Mesendoderm (in vitro differentiated cells): ENCODE measurements around the gene GABRG2. TPM values are rescaled to one million over a fixed set of nuclear protein-coding genes. Genes with fewer than 3 reads are reported as not detected.
A peak's percentile ranks its signal among the peaks of the same experiment; 100 is the strongest.

Experiments used
- DNase-seq: peaks from one replicate; pipeline ENCODE4 v3.0.0; 2013
- H2AK5ac ChIP-seq: 2 replicates; pipeline ENCODE4 v1.6.1; 2013; ENCODE audit warnings: low read length, inconsistent platforms
- H2BK120ac ChIP-seq: 2 replicates; pipeline ENCODE4 v1.6.1; 2013; ENCODE audit warnings: low read depth, mild to moderate bottlenecking, low read length, moderate library complexity, mixed read lengths
- H2BK15ac ChIP-seq: replicated peaks from 2 replicates; pipeline ENCODE4 v1.6.1; 2013; ENCODE audit warnings: low read depth, mild to moderate bottlenecking, moderate library complexity
- H2BK5ac ChIP-seq: 2 replicates; pipeline ENCODE4 v1.6.1; 2013; ENCODE audit warnings: low read length, inconsistent platforms
- H3K18ac ChIP-seq: 2 replicates; pipeline ENCODE4 v1.6.1; 2013; ENCODE audit warnings: mild to moderate bottlenecking, low read length, mixed read lengths
- H3K23ac ChIP-seq: one replicate; pipeline ENCODE4 v1.6.1; 2013; ENCODE audit warnings: low read length
- H3K27ac ChIP-seq: 2 replicates; pipeline ENCODE4 v1.5.1; 2013; ENCODE audit warnings: low read depth, mild to moderate bottlenecking, inconsistent platforms, low read length, moderate library complexity
- H3K27me3 ChIP-seq: 2 replicates; pipeline ENCODE4 v1.6.1; 2013; ENCODE audit warnings: low read length, control low read depth, mild to moderate bottlenecking, inconsistent platforms; ENCODE audit not compliant: insufficient read depth, poor library complexity
- H3K36me3 ChIP-seq: 2 replicates; pipeline ENCODE4 v1.6.1; 2013; ENCODE audit warnings: low read length, inconsistent platforms; ENCODE audit not compliant: control insufficient read depth, insufficient read depth
- H3K4ac ChIP-seq: one replicate; pipeline ENCODE4 v1.6.1; 2013; ENCODE audit warnings: low read depth, mild to moderate bottlenecking, low read length, moderate library complexity
- H3K4me1 ChIP-seq: 2 replicates; pipeline ENCODE4 v1.6.1; 2013; ENCODE audit warnings: low read depth, low read length, inconsistent platforms; ENCODE audit not compliant: control insufficient read depth
- H3K4me2 ChIP-seq: 2 replicates; pipeline ENCODE4 v1.6.1; 2013; ENCODE audit warnings: low read length
- H3K4me3 ChIP-seq: 2 replicates; pipeline ENCODE4 v1.5.1; 2013; ENCODE audit warnings: mild to moderate bottlenecking, low read length
- H3K56ac ChIP-seq: one replicate; pipeline ENCODE4 v1.6.1; 2013; ENCODE audit warnings: low read length
- H3K79me1 ChIP-seq: 2 replicates; pipeline ENCODE4 v1.6.1; 2013; ENCODE audit warnings: low read length, inconsistent platforms
- H3K79me2 ChIP-seq: 2 replicates; pipeline ENCODE4 v1.6.1; 2013; ENCODE audit warnings: mild to moderate bottlenecking, low read length; ENCODE audit not compliant: control insufficient read depth, insufficient read depth
- H3K9ac ChIP-seq: 2 replicates; pipeline ENCODE4 v1.6.1; 2013; ENCODE audit warnings: low read length, inconsistent platforms
- H4K5ac ChIP-seq: one replicate; pipeline ENCODE4 v1.6.1; 2013; ENCODE audit warnings: low read length
- H4K8ac ChIP-seq: one replicate; pipeline ENCODE4 v1.6.1; 2013; ENCODE audit warnings: low read depth, mild to moderate bottlenecking, control low read depth, low read length, moderate library complexity
- WGBS: extraction: QIAGEN DNeasy Blood & Tissue Kit; methylation state at CpG from one replicate; pipeline ENCODE4 v1.1.7; 2013; ENCODE audit warnings: low lambda C conversion rate, missing lambda C conversion rate; ENCODE audit not compliant: insufficient coverage; ENCODE audit errors: extremely low coverage; 5-methylcytosine and 5-hydroxymethylcytosine counted together
- polyA plus RNA-seq, 2 experiments: library from polyadenylated mRNA; stranded (reverse); fragments of 200-250 nt; gene quantifications; one replicate each; pipeline ENCODE4 v1.2.3, GENCODE V29; 2013

Gene GABRG2
- 0.73 TPM for polyA plus RNA-seq (2013, experiment 1 of 2)
- polyA plus RNA-seq (2013, experiment 2 of 2) = 0.66 TPM

- H3K79me1 ChIP-seq = no peaks in the 10 kb centered on the region
- no peaks in the 10 kb centered on the region for H3K36me3 ChIP-seq
- H3K4me2 ChIP-seq = peak within 1 kb of the TSS; percentile 9
- no peak within 1 kb of the TSS for H4K8ac ChIP-seq
- no CpG with 5 or more reads among the region's 21 CpGs for WGBS
- no peak within 1 kb of the TSS for H4K5ac ChIP-seq
- H3K27me3 ChIP-seq = no peaks in the 10 kb centered on the region
- no peak within 1 kb of the TSS for H3K9ac ChIP-seq
- no peak within 1 kb of the TSS for H3K18ac ChIP-seq
- H3K79me2 ChIP-seq = no peaks in the 10 kb centered on the region
- H3K56ac ChIP-seq = no peak within 1 kb of the TSS
- no peak within 1 kb of the TSS for H2BK5ac ChIP-seq
- peak; percentile 28 for DNase-seq
- no peak within 1 kb of the TSS for H2AK5ac ChIP-seq
- H2BK120ac ChIP-seq = no peak within 1 kb of the TSS
- H2BK15ac ChIP-seq = no peak within 1 kb of the TSS
- H3K4me3 ChIP-seq = no peak within 1 kb of the TSS
- H3K23ac ChIP-seq = no peak within 1 kb of the TSS
- H3K4me1 ChIP-seq = no peaks in the 10 kb centered on the region
- H3K4ac ChIP-seq = no peak within 1 kb of the TSS
- no peak within 1 kb of the TSS for H3K27ac ChIP-seq
Measured at GRCh38 chr5:162067655-162068411, at the start of gene GABRG2. Gene GABRG2, plus strand, starts transcription at chr5:162067773. Its CDS starts 227 bp downstream, at chr5:162068000.

DNA sequence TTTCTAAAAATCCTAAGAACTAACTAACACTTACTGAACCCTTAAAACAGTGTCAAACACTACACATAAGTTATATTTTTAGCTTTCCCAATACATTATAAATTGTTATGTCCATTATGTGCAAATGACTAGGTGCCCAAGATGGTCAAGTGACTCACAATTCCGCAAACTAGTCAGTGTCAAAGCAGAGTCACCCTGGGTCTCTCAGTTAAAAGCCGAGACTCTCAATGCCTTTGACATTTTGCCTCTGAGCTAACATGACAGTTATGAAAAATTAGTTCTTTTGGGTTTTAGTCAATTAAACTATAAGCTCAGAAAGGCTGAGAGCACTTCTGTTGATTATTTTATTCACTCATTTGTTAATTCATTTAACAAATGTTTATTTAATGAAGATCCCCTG, 42.3 kb upstream of the GABRG2 start:
- no peak overlapping the region for H3K27ac ChIP-seq
- H3K9ac ChIP-seq = no peak overlapping the region
- H3K36me3 ChIP-seq = no peaks in the 10 kb centered on the region
- H3K4me2 ChIP-seq = no peak overlapping the region
- no peak overlapping the region for H2AK5ac ChIP-seq
- H3K4me1 ChIP-seq = no peaks in the 10 kb centered on the region
- H2BK5ac ChIP-seq = no peak overlapping the region
- H3K4ac ChIP-seq = no peak overlapping the region
- H3K23ac ChIP-seq = no peak overlapping the region
- H4K8ac ChIP-seq = no peak overlapping the region
- H3K79me1 ChIP-seq = no peaks in the 10 kb centered on the region
- no peak overlapping the region for H3K18ac ChIP-seq
- WGBS = no CpG with 5 or more reads among the region's 2 CpGs
- no peak for DNase-seq
- no peaks in the 10 kb centered on the region for H3K79me2 ChIP-seq
- H2BK120ac ChIP-seq = no peak overlapping the region
- no peaks in the 10 kb centered on the region for H3K27me3 ChIP-seq
- no peak overlapping the region for H2BK15ac ChIP-seq
- H3K4me3 ChIP-seq = no peak overlapping the region
- no peak overlapping the region for H3K56ac ChIP-seq
- H4K5ac ChIP-seq = no peak overlapping the region

GRCh38 chr5:162026803-162027202, 40.8 kb upstream of the GABRG2 start:
- Histone ChIP-seq H2BK120ac (no peak overlapping the region), H3K9ac (no peak overlapping the region), H2BK15ac (no peak overlapping the region), H3K4me3 (no peak overlapping the region), H3K18ac (no peak overlapping the region), H3K27me3 (no peaks in the 10 kb centered on the region), H3K79me1 (no peaks in the 10 kb centered on the region), H3K79me2 (no peaks in the 10 kb centered on the region), H3K23ac (no peak overlapping the region), H4K8ac (no peak overlapping the region), H3K27ac (no peak overlapping the region), H3K4me2 (no peak overlapping the region), H2AK5ac (no peak overlapping the region), H3K4ac (no peak overlapping the region), H2BK5ac (no peak overlapping the region), H3K56ac (no peak overlapping the region), H4K5ac (no peak overlapping the region), H3K4me1 (no peaks in the 10 kb centered on the region), H3K36me3 (no peaks in the 10 kb centered on the region)
- no CpG with 5 or more reads among the region's 4 CpGs for WGBS
- no peak for DNase-seq

DNA sequence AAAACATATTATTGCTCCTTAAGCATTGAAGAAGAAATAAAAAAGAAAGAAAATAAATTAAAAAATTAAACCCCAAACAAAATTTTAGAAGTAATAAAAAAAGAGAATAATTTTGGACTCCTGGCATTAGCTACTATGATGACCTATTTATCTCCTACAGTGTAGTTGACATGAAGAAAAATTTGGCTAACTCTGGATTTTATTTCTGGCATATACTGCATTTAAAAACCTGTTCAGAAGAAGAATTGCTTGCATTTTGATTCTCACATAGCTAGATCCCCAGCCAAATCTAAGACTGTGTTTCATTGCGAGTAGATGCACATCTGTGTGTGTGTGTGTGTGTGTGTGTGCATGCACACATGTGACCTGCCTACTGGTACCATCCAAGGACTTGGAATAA, 30.1 kb upstream of the GABRG2 start:
- no peak overlapping the region for H3K9ac ChIP-seq
- no peak overlapping the region for H2BK5ac ChIP-seq
- no peak overlapping the region for H3K4ac ChIP-seq
- no peak overlapping the region for H3K56ac ChIP-seq
- H3K79me1 ChIP-seq = no peaks in the 10 kb centered on the region
- no peak overlapping the region for H4K5ac ChIP-seq
- H3K4me3 ChIP-seq = no peak overlapping the region
- H3K79me2 ChIP-seq = no peaks in the 10 kb centered on the region
- no peak overlapping the region for H3K4me2 ChIP-seq
- WGBS = no CpG with 5 or more reads among the region's 1 CpG
- no peak overlapping the region for H3K23ac ChIP-seq
- no peak overlapping the region for H2BK15ac ChIP-seq
- H3K36me3 ChIP-seq = no peaks in the 10 kb centered on the region
- DNase-seq = no peak
- no peak overlapping the region for H2AK5ac ChIP-seq
- no peaks in the 10 kb centered on the region for H3K27me3 ChIP-seq
- H3K27ac ChIP-seq = no peak overlapping the region
- no peaks in the 10 kb centered on the region for H3K4me1 ChIP-seq
- no peak overlapping the region for H3K18ac ChIP-seq
- H4K8ac ChIP-seq = no peak overlapping the region
- H2BK120ac ChIP-seq = no peak overlapping the region

DNA sequence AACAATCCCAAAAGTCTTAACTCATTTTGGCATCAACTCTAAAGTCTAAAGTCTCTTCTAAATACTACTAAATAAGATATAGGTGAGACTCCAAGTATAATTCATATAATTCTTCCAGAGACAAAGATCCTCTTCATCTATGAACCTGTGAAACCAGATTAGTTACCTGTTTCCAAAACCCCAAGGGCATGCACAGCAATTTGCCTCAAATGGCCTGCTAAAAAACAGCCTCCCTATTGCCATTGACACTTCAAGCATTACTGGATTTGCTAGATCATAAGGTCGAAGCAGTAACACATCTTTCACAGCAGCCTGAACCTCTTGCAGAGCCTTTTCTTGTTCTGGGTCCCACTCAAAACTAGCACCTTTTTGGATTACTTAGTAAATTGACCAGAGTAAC, 20.3 kb upstream of the GABRG2 start:
- Histone ChIP-seq H4K8ac (no peak overlapping the region), H3K27me3 (no peaks in the 10 kb centered on the region), H2AK5ac (no peak overlapping the region), H3K4me3 (no peak overlapping the region), H3K4me2 (no peak overlapping the region), H3K56ac (no peak overlapping the region), H3K27ac (no peak overlapping the region), H3K36me3 (no peaks in the 10 kb centered on the region), H3K4me1 (no peaks in the 10 kb centered on the region), H2BK15ac (no peak overlapping the region), H2BK5ac (no peak overlapping the region), H3K4ac (no peak overlapping the region), H4K5ac (no peak overlapping the region), H3K23ac (no peak overlapping the region), H3K79me1 (no peaks in the 10 kb centered on the region), H3K79me2 (no peaks in the 10 kb centered on the region), H2BK120ac (no peak overlapping the region), H3K18ac (no peak overlapping the region), H3K9ac (no peak overlapping the region)
- DNase-seq = no peak
- WGBS = no CpG with 5 or more reads among the region's 1 CpG

GRCh38 chr5:162052676-162053075, 14.9 kb upstream of the GABRG2 start:
- Histone ChIP-seq H2AK5ac (no peak overlapping the region), H3K4me1 (no peaks in the 10 kb centered on the region), H2BK5ac (no peak overlapping the region), H2BK120ac (no peak overlapping the region), H2BK15ac (no peak overlapping the region), H3K79me2 (no peaks in the 10 kb centered on the region), H3K79me1 (no peaks in the 10 kb centered on the region), H3K27ac (no peak overlapping the region), H3K9ac (no peak overlapping the region), H3K56ac (no peak overlapping the region), H3K27me3 (no peaks in the 10 kb centered on the region), H4K8ac (no peak overlapping the region), H3K18ac (no peak overlapping the region), H3K4me2 (no peak overlapping the region), H3K4ac (no peak overlapping the region), H3K4me3 (no peak overlapping the region), H4K5ac (no peak overlapping the region), H3K23ac (no peak overlapping the region), H3K36me3 (no peaks in the 10 kb centered on the region)
- DNase-seq = no peak
- no CpG with 5 or more reads among the region's 3 CpGs for WGBS
